Uterus (tissue), 4 donors: ENCODE measurements around the gene IGFALS. TPM values are rescaled to one million over a fixed set of nuclear protein-coding genes. Genes with fewer than 3 reads are reported as not detected.

Experiments used
- DNase-seq, 2 donors: peaks; one replicate each; pipeline ENCODE4 v3.0.0-alpha.2; 2019 to 2020
- H3K27ac ChIP-seq, 2 donors: fragments of 200-600 bp; sonication (generic); 1 replicate in 1 of 2; 2 replicates in 1 of 2; pipeline ENCODE4 v1.5.1; 2016 to 2018
- H3K27me3 ChIP-seq, 2 donors: fragments of 200-600 bp; sonication (generic); one replicate each; pipeline ENCODE4 v1.5.1; 2018 to 2019; ENCODE audit warnings: control low read depth in 1 of 2
- H3K36me3 ChIP-seq, 2 donors: fragments of 200-600 bp; sonication (generic); one replicate each; pipeline ENCODE4 v1.5.1; 2019; ENCODE audit warnings: control low read depth in 1 of 2
- H3K4me1 ChIP-seq, 2 donors: fragments of 200-600 bp; sonication (generic); one replicate each; pipeline ENCODE4 v1.5.1; 2018 to 2019; ENCODE audit warnings: control low read depth in 1 of 2
- H3K4me3 ChIP-seq, 2 donors: fragments of 200-600 bp; sonication (generic); 1 replicate in 1 of 2; 2 replicates in 1 of 2; pipeline ENCODE4 v1.5.1; 2018 to 2019; ENCODE audit warnings: mild to moderate bottlenecking in 1 of 2
- H3K9me3 ChIP-seq, 2 donors: fragments of 200-600 bp; sonication (generic); one replicate each; pipeline ENCODE4 v1.5.1; 2019; ENCODE audit warnings: control low read depth in 1 of 2
- POLR2A ChIP-seq, 2 donors: fragments of 450-650 bp; IDR thresholded peaks; one replicate each; pipeline ENCODE4 v1.6.1; 2016; ENCODE audit warnings: antibody characterized with exemption in 2 of 2, mild to moderate bottlenecking in 1 of 2, moderate library complexity in 1 of 2
- intact Hi-C: fragments of 100-400 bp; cut with DNase I; formaldehyde crosslinking; loops from one replicate; pipeline ENCODE4 v1.15.1; 2023; ENCODE audit warnings: low total_unique reads
- total RNA-seq, 4 donors: library from RNA; depleted of rRNA in 3 of 4; stranded (reverse); fragments of >200 nt in 3 of 4; gene quantifications; one replicate each; pipeline versions ENCODE4 v1.1.0 to v1.2.4, GENCODE V29; 2014 to 2023
- TF ChIP-seq, protein P1 (sequence below), 4 experiments: fragments of 200-600 bp in 2 of 4; fragments of 450-650 bp in 2 of 4; sonication (generic) in 2 of 4; IDR thresholded peaks; one replicate each; pipeline ENCODE4 v1.5.1; 2016 to 2019; ENCODE audit warnings: antibody characterized with exemption in 4 of 4, mild to moderate bottlenecking in 2 of 4, moderate library complexity in 1 of 4
- donor health status: DM: yes; HTN: yes; CAD: no.

IGFALS gene
- total RNA-seq, 4 donors from 2014 or later = 0.49 to 1.2 TPM; not detected in 2

DNA sequence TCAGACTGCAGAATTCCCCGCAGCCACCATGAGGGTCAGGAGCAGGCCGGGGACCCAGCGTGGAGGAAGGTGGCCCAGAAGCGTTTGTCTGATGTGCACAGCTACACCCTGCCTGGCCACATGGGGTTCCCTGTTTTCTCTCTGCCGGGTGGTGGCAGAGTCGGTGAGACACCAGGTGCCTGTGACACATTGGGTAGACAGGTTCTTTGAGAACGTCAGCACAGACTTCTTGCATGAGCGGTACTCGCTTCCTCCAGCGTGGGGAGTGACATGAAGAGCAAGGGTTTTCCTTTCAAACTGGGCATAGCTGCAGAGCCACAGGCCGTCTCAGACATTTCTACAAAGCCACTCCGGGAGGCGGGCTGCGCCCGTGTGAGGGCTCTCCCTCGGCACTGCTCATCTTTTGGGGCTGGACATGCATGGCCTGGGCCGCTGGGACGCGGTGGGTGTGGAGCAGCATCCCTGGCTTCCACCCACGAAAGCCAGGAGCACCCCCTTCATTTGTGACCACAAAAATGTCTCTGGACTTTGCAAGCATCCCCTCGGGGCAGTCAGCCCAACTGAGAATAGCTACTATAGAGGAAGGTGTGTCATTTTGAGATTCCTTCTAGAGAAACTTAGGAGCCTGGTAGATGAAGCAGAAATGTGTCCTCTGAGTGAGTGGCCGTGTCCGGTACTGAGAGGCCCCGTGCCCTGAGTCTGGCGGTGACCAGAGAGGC is 48.2 kb downstream of the IGFALS start:
- Histone ChIP-seq H3K4me1 (no peaks in the 10 kb centered on the region), H3K9me3 (no peaks in the 10 kb centered on the region), H3K27me3 (no peaks in the 10 kb centered on the region), H3K4me3 (no peak overlapping the region), H3K27ac (no peak overlapping the region), H3K36me3 (no peaks in the 10 kb centered on the region)
- DNase-seq = no peak
- TF ChIP-seq POLR2A (IDR thresholded peaks at IDR 0.05) = no peak
- TF ChIP-seq, protein P1, sequence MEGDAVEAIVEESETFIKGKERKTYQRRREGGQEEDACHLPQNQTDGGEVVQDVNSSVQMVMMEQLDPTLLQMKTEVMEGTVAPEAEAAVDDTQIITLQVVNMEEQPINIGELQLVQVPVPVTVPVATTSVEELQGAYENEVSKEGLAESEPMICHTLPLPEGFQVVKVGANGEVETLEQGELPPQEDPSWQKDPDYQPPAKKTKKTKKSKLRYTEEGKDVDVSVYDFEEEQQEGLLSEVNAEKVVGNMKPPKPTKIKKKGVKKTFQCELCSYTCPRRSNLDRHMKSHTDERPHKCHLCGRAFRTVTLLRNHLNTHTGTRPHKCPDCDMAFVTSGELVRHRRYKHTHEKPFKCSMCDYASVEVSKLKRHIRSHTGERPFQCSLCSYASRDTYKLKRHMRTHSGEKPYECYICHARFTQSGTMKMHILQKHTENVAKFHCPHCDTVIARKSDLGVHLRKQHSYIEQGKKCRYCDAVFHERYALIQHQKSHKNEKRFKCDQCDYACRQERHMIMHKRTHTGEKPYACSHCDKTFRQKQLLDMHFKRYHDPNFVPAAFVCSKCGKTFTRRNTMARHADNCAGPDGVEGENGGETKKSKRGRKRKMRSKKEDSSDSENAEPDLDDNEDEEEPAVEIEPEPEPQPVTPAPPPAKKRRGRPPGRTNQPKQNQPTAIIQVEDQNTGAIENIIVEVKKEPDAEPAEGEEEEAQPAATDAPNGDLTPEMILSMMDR (IDR thresholded peaks at IDR 0.05) = no peak
- intact Hi-C loops = no loop called here

DNA sequence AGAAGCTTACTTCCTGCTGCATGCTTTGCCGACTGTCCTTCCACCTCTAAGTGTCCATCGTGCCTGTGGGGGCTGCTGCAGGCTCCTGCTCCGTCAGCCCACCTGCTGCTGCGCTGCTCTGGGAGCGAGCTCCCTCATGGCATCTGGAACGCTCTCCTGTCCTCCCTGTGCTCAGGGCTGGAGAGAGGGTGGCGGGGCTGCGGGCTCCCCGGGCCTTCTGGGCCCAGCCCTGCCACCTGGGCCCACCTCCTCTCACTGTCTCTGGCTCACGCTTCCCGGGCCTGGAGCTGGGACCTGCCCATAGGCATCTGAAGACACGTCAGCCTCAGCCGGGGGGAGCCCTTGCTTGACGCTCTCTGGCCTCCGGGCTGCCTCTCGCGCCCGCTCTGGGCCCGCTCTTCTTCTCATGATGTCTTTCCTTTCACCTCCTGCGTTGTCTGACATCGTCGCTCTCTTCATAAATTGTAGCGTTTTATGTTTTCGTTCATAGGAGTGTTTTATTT is 49.1 kb downstream of the IGFALS start:
- no peak overlapping the region for H3K27ac ChIP-seq
- H3K4me1 ChIP-seq = no peaks in the 10 kb centered on the region
- H3K27me3 ChIP-seq = no peaks in the 10 kb centered on the region
- no peaks in the 10 kb centered on the region for H3K9me3 ChIP-seq
- no peak overlapping the region for H3K4me3 ChIP-seq
- DNase-seq = no peak
- TF ChIP-seq, protein P1 (IDR thresholded peaks at IDR 0.05) = no peak
- no peak for TF ChIP-seq POLR2A (IDR thresholded peaks at IDR 0.05)
- no peaks in the 10 kb centered on the region for H3K36me3 ChIP-seq
- intact Hi-C loops = no loop called here

DNA sequence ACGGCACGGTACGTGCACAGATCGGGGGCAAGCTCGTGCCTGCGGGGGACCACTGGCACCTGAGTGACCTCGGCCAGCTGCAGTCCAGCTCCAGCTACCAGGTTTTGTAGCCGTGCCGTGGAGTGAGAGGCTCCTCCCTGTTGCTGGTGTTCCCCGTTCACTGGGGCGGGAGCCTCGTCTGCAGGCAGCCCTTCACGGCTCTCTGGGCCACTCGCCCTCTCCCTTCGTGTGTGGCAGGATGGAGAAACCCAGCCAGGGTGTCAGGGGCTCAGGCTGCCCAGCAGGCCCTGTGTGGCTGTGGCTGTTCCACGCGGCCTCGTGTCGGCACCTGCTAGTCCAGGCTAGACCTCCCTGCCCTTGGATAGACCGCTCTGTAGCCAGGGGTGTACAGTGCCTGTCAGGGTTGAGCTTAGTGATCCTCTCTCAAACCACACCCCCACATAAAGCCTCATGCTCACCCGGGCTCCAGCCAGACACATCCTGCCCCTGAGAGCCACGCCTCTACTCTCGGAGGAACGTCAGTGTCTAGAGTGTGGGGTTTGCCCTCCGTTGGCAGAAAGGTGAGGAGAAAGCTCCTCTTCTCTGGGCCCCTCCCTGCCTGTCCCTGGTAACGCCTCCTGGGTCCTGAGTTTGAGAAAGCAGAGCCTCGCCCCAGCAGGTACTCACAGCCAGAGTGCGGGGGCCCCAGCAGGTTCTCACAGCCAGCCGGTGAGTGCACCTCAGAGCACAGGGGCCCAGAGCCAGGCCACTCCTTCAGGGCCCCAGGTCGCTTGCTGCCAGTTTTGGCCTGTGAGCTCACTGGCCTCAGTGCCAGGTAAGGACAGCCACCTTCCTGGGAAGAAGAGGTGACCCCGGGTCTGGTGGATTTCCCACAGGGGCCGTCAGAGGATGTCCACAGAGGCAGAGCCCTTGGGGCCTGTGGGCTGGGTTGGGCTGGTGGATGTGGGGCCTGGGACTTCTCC is 49.8 kb downstream of the IGFALS start:
- no peaks in the 10 kb centered on the region for H3K36me3 ChIP-seq
- H3K27ac ChIP-seq = no peak overlapping the region
- no peaks in the 10 kb centered on the region for H3K27me3 ChIP-seq
- DNase-seq = no peak
- H3K4me1 ChIP-seq = no peaks in the 10 kb centered on the region
- intact Hi-C loops = no loop called here
- H3K9me3 ChIP-seq = no peaks in the 10 kb centered on the region
- TF ChIP-seq POLR2A (IDR thresholded peaks at IDR 0.05) = no peak
- TF ChIP-seq, protein P1 (IDR thresholded peaks at IDR 0.05) = no peak
- no peak overlapping the region for H3K4me3 ChIP-seq

DNA sequence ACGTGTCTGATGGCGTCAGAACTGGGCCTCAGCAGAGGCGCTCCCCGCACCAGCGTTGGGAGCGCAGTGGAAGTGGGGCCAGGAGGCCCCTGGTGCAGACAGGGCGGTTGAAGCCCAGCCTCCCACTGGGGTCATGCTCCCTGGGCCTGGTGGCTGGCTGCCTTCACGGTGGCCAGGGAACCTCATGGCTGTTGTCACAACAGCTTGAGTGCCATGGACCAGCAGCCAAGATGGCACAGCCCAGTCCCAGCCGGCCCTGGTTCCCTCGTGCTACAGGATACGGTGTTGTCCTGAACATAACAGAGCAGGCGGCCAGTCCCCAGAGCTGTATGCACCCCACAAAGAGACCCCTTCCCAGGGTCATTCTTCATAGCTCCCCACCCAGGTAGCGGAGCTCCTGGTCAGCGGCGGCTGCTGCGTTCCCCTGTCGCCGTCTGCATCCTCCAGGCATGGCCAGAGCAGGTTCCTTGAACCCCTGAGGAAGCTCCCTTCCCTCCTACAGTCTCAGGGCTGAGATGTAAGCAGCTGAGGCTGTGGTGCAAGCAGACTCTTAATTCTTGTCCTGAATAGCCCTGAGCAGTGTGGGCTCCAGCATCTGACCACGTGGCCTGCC is 51.8 kb downstream of the IGFALS start:
- Histone ChIP-seq H3K4me1 (no peaks in the 10 kb centered on the region), H3K4me3 (no peak overlapping the region), H3K9me3 (no peaks in the 10 kb centered on the region), H3K27ac (no peak overlapping the region), H3K27me3 (no peaks in the 10 kb centered on the region), H3K36me3 (no peaks in the 10 kb centered on the region)
- no peak for DNase-seq
- intact Hi-C loops = no loop called here
- TF ChIP-seq, protein P1 (IDR thresholded peaks at IDR 0.05) = no peak
- TF ChIP-seq POLR2A (IDR thresholded peaks at IDR 0.05) = no peak
